ENCODE measurements around the gene DYSF.

The DYSF gene

GRCh38 chr2:71576541-71576940, 123.2 kb downstream of the DYSF start:
- DNase-seq = no peak

- no peak for DNase-seq
Observed at GRCh38 chr2:71577209-71577608, 123.8 kb downstream of the DYSF start.

- DNase-seq = no peak
Observed at GRCh38 chr2:71578767-71579342, 125.5 kb downstream of the DYSF start.

- no peak for DNase-seq
Observed at GRCh38 chr2:71581026-71581425, 127.7 kb downstream of the DYSF start.

GRCh38 chr2:71583876-71584275, 130.5 kb downstream of the DYSF start:
- DNase-seq = no peak

GRCh38 chr2:71586471-71586870, 133.1 kb downstream of the DYSF start:
- no peak for DNase-seq

GRCh38 chr2:71587509-71588073, 134.2 kb downstream of the DYSF start:
- DNase-seq = no peak

GRCh38 chr2:71588497-71589170, 135.3 kb downstream of the DYSF start:
- no peak for DNase-seq

- no peak for DNase-seq
Observed at GRCh38 chr2:71589763-71590162, 136.4 kb downstream of the DYSF start.

GRCh38 chr2:71591044-71591443, 137.7 kb downstream of the DYSF start:
- no peak for DNase-seq

- DNase-seq = peak; percentile 41
Observed at GRCh38 chr2:71592181-71592711, 138.9 kb downstream of the DYSF start.

- no peak for DNase-seq
Observed at GRCh38 chr2:71595569-71595968, 142.2 kb downstream of the DYSF start.

- no peak for DNase-seq
Observed at GRCh38 chr2:71596011-71596410, 142.7 kb downstream of the DYSF start.

- DNase-seq = no peak
Observed at GRCh38 chr2:71597756-71598155, 144.4 kb downstream of the DYSF start.

GRCh38 chr2:71598526-71598925, 145.2 kb downstream of the DYSF start:
- no peak for DNase-seq

GRCh38 chr2:71599038-71599437, 145.7 kb downstream of the DYSF start:
- no peak for DNase-seq

- DNase-seq = no peak
Observed at GRCh38 chr2:71599646-71600236, 146.4 kb downstream of the DYSF start.

GRCh38 chr2:71600555-71600954, 147.2 kb downstream of the DYSF start:
- DNase-seq = no peak

- DNase-seq = no peak
Observed at GRCh38 chr2:71601136-71602114, 148.1 kb downstream of the DYSF start.

- DNase-seq = no peak
Observed at GRCh38 chr2:71602115-71602495, 148.7 kb downstream of the DYSF start.

- no peak for DNase-seq
Observed at GRCh38 chr2:71602581-71602980, 149.2 kb downstream of the DYSF start.

- no peak for DNase-seq
Observed at GRCh38 chr2:71603311-71603811, 150.0 kb downstream of the DYSF start.
